Measurements from ENCODE around the gene XRCC2. TPM values are rescaled to one million over a fixed set of nuclear protein-coding genes. Genes with fewer than 3 reads are reported as not detected.

Gene XRCC2
- total RNA-seq, 2 donors from 2014 or later, result 1.3 to 7.3 TPM

DNA sequence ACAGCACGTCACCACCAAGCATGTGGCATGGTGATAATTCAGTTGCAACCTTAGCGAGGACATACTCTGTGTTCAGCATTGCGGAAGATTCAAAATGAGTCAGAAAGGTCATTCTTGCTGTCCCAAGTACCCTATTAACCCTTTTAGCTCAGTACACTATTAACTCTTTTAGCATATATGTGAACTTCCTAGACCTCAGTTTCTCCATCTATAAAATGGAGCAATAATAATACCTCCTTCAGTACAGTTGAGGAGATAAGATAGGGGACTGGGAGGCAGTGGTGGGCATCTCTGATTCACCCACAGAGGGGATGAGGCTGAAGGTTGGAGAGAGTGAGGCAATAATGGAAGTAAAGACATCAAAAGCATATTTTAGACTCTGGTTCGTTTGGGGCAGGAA lies 67.3 kb downstream of the XRCC2 start:
- Histone ChIP-seq H3K4me3 (no peak overlapping the region), H3K9ac (ENCODE audit: low read depth in 2 of 2, low read length in 2 of 2) (no peak overlapping the region), H3K9me3 (no peaks in the 10 kb centered on the region), H3K27ac (no peak overlapping the region), H3K4me1 (no peaks in the 10 kb centered on the region), H3K27me3 (no peaks in the 10 kb centered on the region), H3K36me3 (no peaks in the 10 kb centered on the region)
- TF ChIP-seq, protein P1, sequence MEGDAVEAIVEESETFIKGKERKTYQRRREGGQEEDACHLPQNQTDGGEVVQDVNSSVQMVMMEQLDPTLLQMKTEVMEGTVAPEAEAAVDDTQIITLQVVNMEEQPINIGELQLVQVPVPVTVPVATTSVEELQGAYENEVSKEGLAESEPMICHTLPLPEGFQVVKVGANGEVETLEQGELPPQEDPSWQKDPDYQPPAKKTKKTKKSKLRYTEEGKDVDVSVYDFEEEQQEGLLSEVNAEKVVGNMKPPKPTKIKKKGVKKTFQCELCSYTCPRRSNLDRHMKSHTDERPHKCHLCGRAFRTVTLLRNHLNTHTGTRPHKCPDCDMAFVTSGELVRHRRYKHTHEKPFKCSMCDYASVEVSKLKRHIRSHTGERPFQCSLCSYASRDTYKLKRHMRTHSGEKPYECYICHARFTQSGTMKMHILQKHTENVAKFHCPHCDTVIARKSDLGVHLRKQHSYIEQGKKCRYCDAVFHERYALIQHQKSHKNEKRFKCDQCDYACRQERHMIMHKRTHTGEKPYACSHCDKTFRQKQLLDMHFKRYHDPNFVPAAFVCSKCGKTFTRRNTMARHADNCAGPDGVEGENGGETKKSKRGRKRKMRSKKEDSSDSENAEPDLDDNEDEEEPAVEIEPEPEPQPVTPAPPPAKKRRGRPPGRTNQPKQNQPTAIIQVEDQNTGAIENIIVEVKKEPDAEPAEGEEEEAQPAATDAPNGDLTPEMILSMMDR (IDR thresholded peaks at IDR 0.05), result no peak
- DNase-seq, result no peak
- intact Hi-C loops (cut with DNase I), result no loop called here

GRCh38 chr7:152608208-152608607 lies 67.7 kb downstream of the XRCC2 start:
- no peak overlapping the region for H3K27ac ChIP-seq
- no peaks in the 10 kb centered on the region for H3K4me1 ChIP-seq
- no peaks in the 10 kb centered on the region for H3K27me3 ChIP-seq
- H3K36me3 ChIP-seq, result no peaks in the 10 kb centered on the region
- no peak for DNase-seq
- intact Hi-C loops (cut with DNase I), result no loop called here
- no peak overlapping the region for H3K4me3 ChIP-seq
- H3K9me3 ChIP-seq, result no peaks in the 10 kb centered on the region
- TF ChIP-seq, protein P1 (IDR thresholded peaks at IDR 0.05), result no peak
- no peak overlapping the region for H3K9ac ChIP-seq (ENCODE audit: low read depth in 2 of 2, low read length in 2 of 2)

- no peaks in the 10 kb centered on the region for H3K27me3 ChIP-seq
- no peaks in the 10 kb centered on the region for H3K36me3 ChIP-seq
- no peak for DNase-seq
- intact Hi-C loops (cut with DNase I), result no loop called here
- H3K9ac ChIP-seq (ENCODE audit: low read depth in 2 of 2, low read length in 2 of 2), result no peak overlapping the region
- H3K27ac ChIP-seq, result no peak overlapping the region
- no peak overlapping the region for H3K4me3 ChIP-seq
- H3K9me3 ChIP-seq, result no peaks in the 10 kb centered on the region
- TF ChIP-seq, protein P1 (IDR thresholded peaks at IDR 0.05), result no peak
- H3K4me1 ChIP-seq, result no peaks in the 10 kb centered on the region
Measured at GRCh38 chr7:152607007-152607406, 68.9 kb downstream of the XRCC2 start.

DNA sequence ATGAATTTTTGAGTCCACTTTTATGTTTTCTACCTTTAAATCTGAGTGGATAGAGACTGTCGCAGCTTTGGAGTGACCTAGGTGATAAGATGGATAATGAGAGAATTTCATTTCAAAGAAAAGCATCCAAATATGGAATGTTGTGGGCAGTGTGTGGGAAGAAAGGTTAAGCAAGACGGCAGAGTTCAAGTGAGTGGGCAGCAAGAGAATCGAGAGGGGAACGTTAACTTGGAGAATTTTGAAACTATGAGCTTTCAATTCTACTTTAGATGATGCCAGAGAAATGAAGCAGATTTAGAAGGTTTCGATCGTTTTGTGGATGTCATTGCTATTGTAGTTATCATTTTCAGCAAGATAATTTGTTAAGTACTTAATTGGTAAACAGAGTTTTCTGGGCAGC lies 73.0 kb downstream of the XRCC2 start:
- no peaks in the 10 kb centered on the region for H3K4me1 ChIP-seq
- TF ChIP-seq, protein P1 (IDR thresholded peaks at IDR 0.05), result no peak
- no peak for DNase-seq
- H3K9me3 ChIP-seq, result no peaks in the 10 kb centered on the region
- no peaks in the 10 kb centered on the region for H3K36me3 ChIP-seq
- H3K27me3 ChIP-seq, result no peaks in the 10 kb centered on the region
- H3K9ac ChIP-seq (ENCODE audit: low read depth in 2 of 2, low read length in 2 of 2), result no peak overlapping the region
- intact Hi-C loops (cut with DNase I), result no loop called here
- no peak overlapping the region for H3K4me3 ChIP-seq
- no peak overlapping the region for H3K27ac ChIP-seq

GRCh38 chr7:152601305-152601798 lies 74.6 kb downstream of the XRCC2 start:
- no peak for DNase-seq
- intact Hi-C loops (cut with DNase I), result no loop called here
- H3K36me3 ChIP-seq, result no peaks in the 10 kb centered on the region
- no peak overlapping the region for H3K4me3 ChIP-seq
- no peaks in the 10 kb centered on the region for H3K9me3 ChIP-seq
- no peak overlapping the region for H3K27ac ChIP-seq
- no peaks in the 10 kb centered on the region for H3K4me1 ChIP-seq
- H3K27me3 ChIP-seq, result no peaks in the 10 kb centered on the region
- TF ChIP-seq, protein P1 (IDR thresholded peaks at IDR 0.05), result no peak
- no peak overlapping the region for H3K9ac ChIP-seq (ENCODE audit: low read depth in 2 of 2, low read length in 2 of 2)
